HepG2 (cell line): ENCODE measurements around the gene SURF6. TPM values are rescaled to one million over a fixed set of nuclear protein-coding genes. Genes with fewer than 3 reads are reported as not detected.

Experiments used
- AGO2 ChIP-seq: fragments of 200-400 bp; formaldehyde crosslinking; optimal IDR thresholded peaks from 2 replicates; pipeline ENCODE3; 2017; ENCODE audit warnings: mild to moderate bottlenecking, low read depth, low read length, moderate library complexity
- ARNT2 ChIP-seq: sonication (generic); formaldehyde crosslinking; IDR thresholded peaks from 2 replicates; pipeline ENCODE4 v1.8.0; 2022; ENCODE audit warnings: mild to moderate bottlenecking, low read depth, missing genetic modification reagents, moderate library complexity
- CCAR2 ChIP-seq: fragments of 200-400 bp; formaldehyde crosslinking; optimal IDR thresholded peaks from 2 replicates; pipeline ENCODE3; 2018; ENCODE audit warnings: low read depth, mild to moderate bottlenecking, low read length, moderate library complexity
- ETV5 ChIP-seq: IDR thresholded peaks from 2 replicates; pipeline ENCODE4 v1.6.1; 2018; ENCODE audit warnings: missing biosample characterization, missing genetic modification reagents, inconsistent platforms, borderline replicate concordance
- FOSL1 ChIP-seq: sonication (generic); formaldehyde crosslinking; IDR thresholded peaks from 2 replicates; pipeline ENCODE4 v1.9.0; 2021; ENCODE audit warnings: missing genetic modification reagents, borderline replicate concordance
- HES4 ChIP-seq: sonication (generic); formaldehyde crosslinking; IDR thresholded peaks from 2 replicates; pipeline ENCODE4 v1.9.0; 2021; ENCODE audit warnings: mild to moderate bottlenecking, missing genetic modification reagents, borderline replicate concordance
- HOXA5 ChIP-seq: sonication (generic); formaldehyde crosslinking; IDR thresholded peaks from 2 replicates; pipeline ENCODE4 v1.4.0; 2020; ENCODE audit warnings: missing genetic modification reagents
- MAZ ChIP-seq, 2 experiments: sonication (generic) in 1 of 2; formaldehyde crosslinking in 1 of 2; IDR thresholded peaks; 2 replicates each; pipeline versions ENCODE4 v1.5.0 to v1.6.1; 2012 to 2020; ENCODE audit warnings: low read depth in 2 of 2, mild to moderate bottlenecking in 2 of 2, borderline replicate concordance in 1 of 2, improper control_type of control experiment in 1 of 2, low read length in 1 of 2, missing genetic modification reagents in 1 of 2, moderate library complexity in 1 of 2
- NONO ChIP-seq, 2 experiments: fragments of 450-650 bp in 1 of 2; sonication (generic) in 1 of 2; formaldehyde crosslinking in 1 of 2; IDR thresholded peaks in 1 of 2; conservative IDR thresholded peaks in 1 of 2; 2 replicates each; pipeline versions ENCODE4 v1.6.1 to v1.8.0; 2017 to 2022; ENCODE audit warnings: mild to moderate bottlenecking in 1 of 2, missing genetic modification reagents in 1 of 2, moderate library complexity in 1 of 2
- NR2F2 ChIP-seq: IDR thresholded peaks from 2 replicates; pipeline ENCODE4 v1.6.1; 2012; ENCODE audit warnings: low read depth, inconsistent platforms, borderline replicate concordance
- SALL1 ChIP-seq: sonication (generic); formaldehyde crosslinking; IDR thresholded peaks from 2 replicates; pipeline ENCODE4 v1.8.0; 2022; ENCODE audit warnings: mild to moderate bottlenecking, missing genetic modification reagents
- SPEN ChIP-seq: sonication (generic); formaldehyde crosslinking; IDR thresholded peaks from 2 replicates; pipeline ENCODE4 v1.5.1; 2020; ENCODE audit warnings: low read depth, mild to moderate bottlenecking, missing genetic modification reagents
- ZNF335 ChIP-seq: sonication (generic); formaldehyde crosslinking; IDR thresholded peaks from 2 replicates; pipeline ENCODE4 v1.4.0; 2020; ENCODE audit warnings: missing genetic modification reagents
- ZNF33A ChIP-seq: sonication (generic); formaldehyde crosslinking; IDR thresholded peaks from 2 replicates; pipeline ENCODE4 v1.5.1; 2020; ENCODE audit warnings: missing genetic modification reagents, mild to moderate bottlenecking, moderate library complexity, borderline replicate concordance
- ZNF441 ChIP-seq: sonication (generic); formaldehyde crosslinking; IDR thresholded peaks from 2 replicates; pipeline ENCODE4 v1.7.0; 2021; ENCODE audit warnings: missing genetic modification reagents, borderline replicate concordance
- ZNF724P ChIP-seq: sonication (generic); formaldehyde crosslinking; IDR thresholded peaks from 2 replicates; pipeline ENCODE4 v1.8.0; 2022; ENCODE audit warnings: missing genetic modification reagents, borderline replicate concordance
- ZNF788 ChIP-seq: sonication (generic); formaldehyde crosslinking; IDR thresholded peaks from 2 replicates; pipeline ENCODE4 v1.5.0; 2020; ENCODE audit warnings: mild to moderate bottlenecking, missing genetic modification reagents, borderline replicate concordance
- polyA plus RNA-seq, 8 experiments: library from polyadenylated mRNA; depleted of rRNA in 3 of 8; stranded (reverse) in 7 of 8; unstranded in 1 of 8; fragments of >200 nt; fragmentation: Illumina TruSeq in 4 of 8; extraction: Trizol in 4 of 8; gene quantifications; 2 replicates each; pipeline versions ENCODE4 v1.2.1 to v1.2.3, GENCODE V29; 2011 to 2016; ENCODE audit warnings: low read depth in 4 of 8, missing spikeins in 1 of 8, mixed read lengths in 1 of 8; ENCODE audit not compliant: insufficient read depth in 1 of 8
- total RNA-seq, 5 experiments: library from RNA; depleted of rRNA; stranded (reverse); fragments of >200 nt; fragmentation: Illumina TruSeq; extraction: Trizol; gene quantifications; 2 replicates each; pipeline ENCODE4 v1.2.3, GENCODE V29; 2016; ENCODE audit warnings: low read depth in 1 of 5
- TF ChIP-seq, protein P1 (sequence below): sonication (generic); formaldehyde crosslinking; IDR thresholded peaks from 2 replicates; pipeline ENCODE4 v1.4.0; 2020; ENCODE audit warnings: missing genetic modification reagents
- TF ChIP-seq, protein P2 (sequence below): sonication (generic); formaldehyde crosslinking; IDR thresholded peaks from 2 replicates; pipeline ENCODE4 v1.5.0; 2020; ENCODE audit warnings: missing genetic modification reagents
- TF ChIP-seq, protein P3 (sequence below): sonication (generic); formaldehyde crosslinking; IDR thresholded peaks from 2 replicates; pipeline ENCODE4 v1.5.0; 2020; ENCODE audit warnings: mild to moderate bottlenecking, missing genetic modification reagents
- TF ChIP-seq, protein P4 (sequence below): sonication (generic); formaldehyde crosslinking; IDR thresholded peaks from 2 replicates; pipeline ENCODE4 v1.8.0; 2022; ENCODE audit warnings: missing genetic modification reagents, mild to moderate bottlenecking, borderline replicate concordance

SURF6 gene
- total and polyA plus RNA-seq, 2 of the 13 experiments (the other 11 are each of a cell fraction or from before 2014, with no cell fraction given), result 5.9 to 14.7 TPM

DNA sequence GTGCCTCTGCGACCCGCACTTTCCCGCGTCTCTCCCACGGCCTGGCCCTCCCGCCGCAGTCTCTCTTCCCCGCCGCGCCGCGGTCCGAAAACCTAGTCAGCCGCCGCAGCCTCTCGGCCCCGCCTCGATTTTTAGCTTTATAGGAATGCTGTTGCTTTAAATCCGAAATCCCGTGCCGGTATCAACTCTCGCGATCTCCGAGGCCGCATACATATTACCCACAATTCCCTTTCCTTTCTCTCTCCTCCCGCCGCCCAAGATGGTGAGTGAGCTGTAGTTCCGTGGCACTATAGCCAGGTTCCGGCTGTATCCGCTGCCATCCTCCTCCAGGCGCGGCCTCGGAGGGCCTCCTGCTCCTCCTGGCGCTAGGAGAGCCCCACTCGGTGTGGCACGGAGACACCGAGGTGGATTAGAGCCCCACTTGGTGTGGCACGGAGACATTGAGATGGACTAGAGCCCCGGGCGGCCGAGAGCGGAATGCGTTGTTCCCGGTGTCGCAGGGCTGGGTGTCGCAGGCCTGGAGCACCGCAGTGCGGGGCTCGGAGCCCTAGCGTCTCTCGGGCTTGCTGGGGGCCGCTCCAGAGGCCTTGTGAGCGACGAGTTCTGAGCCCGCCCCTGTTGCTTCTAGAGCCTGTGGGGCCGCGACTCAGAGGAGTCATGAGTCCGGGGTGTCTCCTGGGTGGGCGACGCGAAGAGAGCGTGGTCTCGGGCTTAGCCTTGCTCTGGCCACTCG lies 12.2 kb upstream of the SURF6 start, which contains the start of the genes MED22 and RPL7A (continued):
- TF ChIP-seq ZNF788 (peak; percentile 90), NONO (IDR thresholded peaks at IDR 0.05) (no peak), NONO (CRISPR knock-in tag; conservative IDR thresholded peaks at IDR 0.05) (peak; percentile 75; the same call in 1 of the 2 replicates), HOXA5 (CRISPR knock-in tag) (no peak), ZNF335 (CRISPR knock-in tag) (0 out of 2 replicates have a peak, but pooled peaks have one; percentile 23), CCAR2 (no peak), SALL1 (CRISPR knock-in tag) (peak; percentile 91), ZNF441 (CRISPR knock-in tag) (peak; percentile 20; the same call in 1 of the 2 replicates), NR2F2 (no peak), HES4 (CRISPR knock-in tag) (no peak; the same call in 1 of the 2 replicates), MAZ (IDR thresholded peaks at IDR 0.05; ENCODE audit: borderline replicate concordance, low read depth, low read length) (0 out of 2 replicates have a peak, but pooled peaks have one; percentile 39), MAZ (CRISPR knock-in tag; IDR thresholded peaks at IDR 0.05; ENCODE audit: low read depth) (peak; percentile 81), SPEN (CRISPR knock-in tag) (peak; percentile 100), AGO2 (peak; percentile 99), FOSL1 (CRISPR knock-in tag) (no peak), ARNT2 (peak; percentile 95; the same call in 1 of the 2 replicates), ZNF724P (CRISPR knock-in tag) (0 out of 2 replicates have a peak, but pooled peaks have one; percentile 43), ZNF33A (CRISPR knock-in tag) (no peak), ETV5 (CRISPR knock-in tag) (peak; percentile 66)
- TF ChIP-seq, protein P1, sequence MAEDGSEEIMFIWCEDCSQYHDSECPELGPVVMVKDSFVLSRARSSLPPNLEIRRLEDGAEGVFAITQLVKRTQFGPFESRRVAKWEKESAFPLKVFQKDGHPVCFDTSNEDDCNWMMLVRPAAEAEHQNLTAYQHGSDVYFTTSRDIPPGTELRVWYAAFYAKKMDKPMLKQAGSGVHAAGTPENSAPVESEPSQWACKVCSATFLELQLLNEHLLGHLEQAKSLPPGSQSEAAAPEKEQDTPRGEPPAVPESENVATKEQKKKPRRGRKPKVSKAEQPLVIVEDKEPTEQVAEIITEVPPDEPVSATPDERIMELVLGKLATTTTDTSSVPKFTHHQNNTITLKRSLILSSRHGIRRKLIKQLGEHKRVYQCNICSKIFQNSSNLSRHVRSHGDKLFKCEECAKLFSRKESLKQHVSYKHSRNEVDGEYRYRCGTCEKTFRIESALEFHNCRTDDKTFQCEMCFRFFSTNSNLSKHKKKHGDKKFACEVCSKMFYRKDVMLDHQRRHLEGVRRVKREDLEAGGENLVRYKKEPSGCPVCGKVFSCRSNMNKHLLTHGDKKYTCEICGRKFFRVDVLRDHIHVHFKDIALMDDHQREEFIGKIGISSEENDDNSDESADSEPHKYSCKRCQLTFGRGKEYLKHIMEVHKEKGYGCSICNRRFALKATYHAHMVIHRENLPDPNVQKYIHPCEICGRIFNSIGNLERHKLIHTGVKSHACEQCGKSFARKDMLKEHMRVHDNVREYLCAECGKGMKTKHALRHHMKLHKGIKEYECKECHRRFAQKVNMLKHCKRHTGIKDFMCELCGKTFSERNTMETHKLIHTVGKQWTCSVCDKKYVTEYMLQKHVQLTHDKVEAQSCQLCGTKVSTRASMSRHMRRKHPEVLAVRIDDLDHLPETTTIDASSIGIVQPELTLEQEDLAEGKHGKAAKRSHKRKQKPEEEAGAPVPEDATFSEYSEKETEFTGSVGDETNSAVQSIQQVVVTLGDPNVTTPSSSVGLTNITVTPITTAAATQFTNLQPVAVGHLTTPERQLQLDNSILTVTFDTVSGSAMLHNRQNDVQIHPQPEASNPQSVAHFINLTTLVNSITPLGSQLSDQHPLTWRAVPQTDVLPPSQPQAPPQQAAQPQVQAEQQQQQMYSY (CRISPR knock-in tag), result no peak
- TF ChIP-seq, protein P2, sequence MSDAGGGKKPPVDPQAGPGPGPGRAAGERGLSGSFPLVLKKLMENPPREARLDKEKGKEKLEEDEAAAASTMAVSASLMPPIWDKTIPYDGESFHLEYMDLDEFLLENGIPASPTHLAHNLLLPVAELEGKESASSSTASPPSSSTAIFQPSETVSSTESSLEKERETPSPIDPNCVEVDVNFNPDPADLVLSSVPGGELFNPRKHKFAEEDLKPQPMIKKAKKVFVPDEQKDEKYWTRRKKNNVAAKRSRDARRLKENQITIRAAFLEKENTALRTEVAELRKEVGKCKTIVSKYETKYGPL (CRISPR knock-in tag), result no peak
- TF ChIP-seq, protein P3, sequence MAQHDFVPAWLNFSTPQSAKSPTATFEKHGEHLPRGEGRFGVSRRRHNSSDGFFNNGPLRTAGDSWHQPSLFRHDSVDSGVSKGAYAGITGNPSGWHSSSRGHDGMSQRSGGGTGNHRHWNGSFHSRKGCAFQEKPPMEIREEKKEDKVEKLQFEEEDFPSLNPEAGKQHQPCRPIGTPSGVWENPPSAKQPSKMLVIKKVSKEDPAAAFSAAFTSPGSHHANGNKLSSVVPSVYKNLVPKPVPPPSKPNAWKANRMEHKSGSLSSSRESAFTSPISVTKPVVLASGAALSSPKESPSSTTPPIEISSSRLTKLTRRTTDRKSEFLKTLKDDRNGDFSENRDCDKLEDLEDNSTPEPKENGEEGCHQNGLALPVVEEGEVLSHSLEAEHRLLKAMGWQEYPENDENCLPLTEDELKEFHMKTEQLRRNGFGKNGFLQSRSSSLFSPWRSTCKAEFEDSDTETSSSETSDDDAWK, result no peak
- TF ChIP-seq, protein P4, sequence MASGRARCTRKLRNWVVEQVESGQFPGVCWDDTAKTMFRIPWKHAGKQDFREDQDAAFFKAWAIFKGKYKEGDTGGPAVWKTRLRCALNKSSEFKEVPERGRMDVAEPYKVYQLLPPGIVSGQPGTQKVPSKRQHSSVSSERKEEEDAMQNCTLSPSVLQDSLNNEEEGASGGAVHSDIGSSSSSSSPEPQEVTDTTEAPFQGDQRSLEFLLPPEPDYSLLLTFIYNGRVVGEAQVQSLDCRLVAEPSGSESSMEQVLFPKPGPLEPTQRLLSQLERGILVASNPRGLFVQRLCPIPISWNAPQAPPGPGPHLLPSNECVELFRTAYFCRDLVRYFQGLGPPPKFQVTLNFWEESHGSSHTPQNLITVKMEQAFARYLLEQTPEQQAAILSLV (CRISPR knock-in tag), result peak; percentile 68; the same call in 1 of the 2 replicates
